PC-9 (cell line): ENCODE measurements around the gene STK39.

Source experiments
- CTCF ChIP-seq: fragments of 200-600 bp; sonication (generic); conservative IDR thresholded peaks from 2 replicates; pipeline ENCODE4 v1.6.1; 2017; ENCODE audit warnings: mixed run types, antibody characterized with exemption, mild to moderate bottlenecking, moderate library complexity
- EZH2 ChIP-seq: fragments of 200-600 bp; sonication (generic); IDR thresholded peaks from 2 replicates; pipeline ENCODE4 v1.8.0; 2017; ENCODE audit warnings: antibody characterized with exemption, low read depth

GRCh38 chr2:168039881-168040280, 207.5 kb downstream of the STK39 start:
- TF ChIP-seq CTCF (no peak), EZH2 (no peak)
